ENCODE measurements around the gene KIF16B. TPM values are rescaled to one million over a fixed set of nuclear protein-coding genes. Genes with fewer than 3 reads are reported as not detected.

KIF16B gene
- total and polyA plus RNA-seq, 8 donors = 5.0 to 59.8 (median 24.2) TPM

- TF ChIP-seq POLR2AphosphoS5 (IDR thresholded peaks at IDR 0.05) = no peak
- no peak for TF ChIP-seq POLR2A (IDR thresholded peaks at IDR 0.05)
- TF ChIP-seq EP300 (IDR thresholded peaks at IDR 0.05) = no peak
- TF ChIP-seq CTCF (IDR thresholded peaks at IDR 0.05) = no peak
- Histone ChIP-seq H3K27ac (no peak overlapping the region), H3K9me3 (no peaks in the 10 kb centered on the region), H3K27me3 (no peaks in the 10 kb centered on the region), H3K4me1 (no peaks in the 10 kb centered on the region), H3K36me3 (peaks cover 11 to 61% (median 49%) of the 10 kb centered on the region in 4 donors), H3K4me3 (no peak overlapping the region)
- WGBS, 5 donors = 80 to 88% (median 82%) methylated on average over 6 of the region's 6 CpGs
- intact Hi-C loops (cut with DNase I; ENCODE audit: low total_unique reads) = no loop called here
- no peak for DNase-seq
These were observed 168.0 kb downstream of the KIF16B start for GRCh38 chr20:16405254-16405653.

DNA sequence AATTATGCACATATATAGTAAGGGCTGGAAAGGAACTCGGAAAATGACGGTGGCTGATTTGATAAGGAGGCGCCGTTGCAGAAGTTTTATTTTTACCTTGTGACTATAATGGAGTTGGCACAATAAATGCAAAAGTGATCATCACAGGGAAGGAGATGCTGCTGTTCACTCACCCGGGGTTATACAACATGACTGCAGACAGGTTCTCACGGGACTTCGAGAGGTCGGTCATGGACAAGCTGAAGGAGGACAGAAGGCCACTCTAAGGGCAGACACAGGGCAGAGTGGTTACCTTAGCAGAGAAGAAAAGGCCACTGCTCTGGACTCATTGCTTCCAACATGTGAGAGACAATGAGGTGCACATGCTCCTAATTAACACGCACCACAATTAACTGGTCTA, 168.6 kb downstream of the KIF16B start:
- H3K4me3 ChIP-seq = no peak overlapping the region
- no peak for DNase-seq
- H3K27me3 ChIP-seq = no peaks in the 10 kb centered on the region
- TF ChIP-seq CTCF (IDR thresholded peaks at IDR 0.05) (no peak), POLR2A (IDR thresholded peaks at IDR 0.05) (no peak), POLR2AphosphoS5 (IDR thresholded peaks at IDR 0.05) (no peak), EP300 (IDR thresholded peaks at IDR 0.05) (no peak)
- intact Hi-C loops (cut with DNase I; ENCODE audit: low total_unique reads) = no loop called here
- H3K27ac ChIP-seq = no peak overlapping the region
- WGBS, 5 donors = 96 to 98% (median 97%) methylated on average over 9 of the region's 9 CpGs
- peaks cover 17 to 67% (median 53%) of the 10 kb centered on the region in 4 donors for H3K36me3 ChIP-seq
- H3K9me3 ChIP-seq = no peaks in the 10 kb centered on the region
- no peaks in the 10 kb centered on the region for H3K4me1 ChIP-seq

DNA sequence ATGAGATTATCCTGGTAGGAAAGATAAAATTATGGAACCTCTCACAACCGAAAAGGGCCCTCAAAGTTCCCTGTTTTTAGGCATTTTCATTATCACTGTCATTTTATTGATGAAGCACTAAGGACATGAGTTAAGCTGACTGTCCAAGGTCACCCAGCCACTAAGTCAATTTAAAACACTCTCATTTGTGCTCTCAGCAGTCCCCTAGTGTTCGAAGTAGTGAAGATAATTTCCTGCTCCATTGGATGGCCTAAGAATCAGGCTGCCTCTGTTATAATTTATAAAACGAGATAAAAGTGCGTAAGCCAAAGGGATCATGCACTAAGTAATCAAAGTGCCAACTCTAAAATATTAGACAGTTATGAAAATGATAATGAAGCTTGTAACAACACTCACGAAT, 169.1 kb downstream of the KIF16B start:
- Histone ChIP-seq H3K27ac (no peak overlapping the region), H3K4me3 (no peak overlapping the region), H3K9me3 (no peaks in the 10 kb centered on the region), H3K36me3 (peaks cover 17 to 68% (median 54%) of the 10 kb centered on the region in 4 donors), H3K4me1 (no peaks in the 10 kb centered on the region), H3K27me3 (no peaks in the 10 kb centered on the region)
- intact Hi-C loops (cut with DNase I; ENCODE audit: low total_unique reads) = no loop called here
- WGBS, 5 donors = 87 to 95% (median 93%) methylated on average over 5 of the region's 5 CpGs
- TF ChIP-seq EP300 (IDR thresholded peaks at IDR 0.05) (no peak), POLR2A (IDR thresholded peaks at IDR 0.05) (no peak), CTCF (IDR thresholded peaks at IDR 0.05) (no peak), POLR2AphosphoS5 (IDR thresholded peaks at IDR 0.05) (no peak)
- DNase-seq = no peak

GRCh38 chr20:16400234-16400633, 173.0 kb downstream of the KIF16B start:
- no peak for DNase-seq
- no peak overlapping the region for H3K27ac ChIP-seq
- TF ChIP-seq CTCF (IDR thresholded peaks at IDR 0.05) = no peak
- TF ChIP-seq POLR2AphosphoS5 (IDR thresholded peaks at IDR 0.05) = no peak
- no peak for TF ChIP-seq EP300 (IDR thresholded peaks at IDR 0.05)
- no peak for TF ChIP-seq POLR2A (IDR thresholded peaks at IDR 0.05)
- intact Hi-C loops (cut with DNase I; ENCODE audit: low total_unique reads) = no loop called here
- no peaks in the 10 kb centered on the region for H3K27me3 ChIP-seq
- H3K4me1 ChIP-seq = peaks cover 0 to 11% (median 4%) of the 10 kb centered on the region in 4 donors
- H3K4me3 ChIP-seq = no peak overlapping the region
- peaks cover 13 to 52% (median 33%) of the 10 kb centered on the region in 4 donors for H3K36me3 ChIP-seq
- H3K9me3 ChIP-seq = no peaks in the 10 kb centered on the region

Measured in stomach (tissue), 9 donors.